GM19023 (cell line): Measurements from ENCODE around the gene PRDM10.
"Not testable (repeated sequence)": the region's sequence is repeated elsewhere in the genome, so short reads cannot be mapped to it uniquely, and the experiment has no call there.

Experiments
- ATAC-seq: cut with Tn5 transposase; IDR thresholded peaks from one replicate; pipeline ENCODE4 v1.9.1; 2021; ENCODE audit warnings: mild to moderate bottlenecking, moderate library complexity; ENCODE audit not compliant: unreplicated experiment

The PRDM10 gene

GRCh38 chr11:129905402-129905801 lies 97.2 kb downstream of the PRDM10 start:
- no peak for ATAC-seq

GRCh38 chr11:129896062-129896461 lies 106.6 kb downstream of the PRDM10 start:
- ATAC-seq = no peak

- ATAC-seq = peak; percentile 96
These were observed 107.3 kb downstream of the PRDM10 start, which contains the start of gene NFRKB for GRCh38 chr11:129895126-129896041. Gene NFRKB, minus strand, starts transcription at chr11:129895578. Its CDS starts 2,729 bp downstream, at chr11:129892849.

GRCh38 chr11:129894278-129895125 lies 108.1 kb downstream of the PRDM10 start:
- ATAC-seq = no peak

- ATAC-seq = no peak
These were observed 114.2 kb downstream of the PRDM10 start for GRCh38 chr11:129888451-129888850.

- no peak for ATAC-seq
These were observed 117.3 kb downstream of the PRDM10 start for GRCh38 chr11:129885381-129885780.

GRCh38 chr11:129884581-129884980 lies 118.1 kb downstream of the PRDM10 start:
- ATAC-seq = no peak

- ATAC-seq = no peak
These were observed 121.0 kb downstream of the PRDM10 start for GRCh38 chr11:129881570-129882170.

- ATAC-seq = no peak
These were observed 122.3 kb downstream of the PRDM10 start for GRCh38 chr11:129880311-129880710.

- ATAC-seq = no peak
These were observed 130.7 kb downstream of the PRDM10 start for GRCh38 chr11:129871914-129872313.

- not testable (repeated sequence) for ATAC-seq
These were observed 134.0 kb downstream of the PRDM10 start for GRCh38 chr11:129868626-129869025.

- ATAC-seq = no peak
These were observed 136.3 kb downstream of the PRDM10 start for GRCh38 chr11:129866311-129866710.

- no peak for ATAC-seq
These were observed 136.9 kb downstream of the PRDM10 start for GRCh38 chr11:129865701-129866100.

GRCh38 chr11:129864811-129865210 lies 137.8 kb downstream of the PRDM10 start:
- ATAC-seq = no peak

GRCh38 chr11:129861702-129862522 lies 140.7 kb downstream of the PRDM10 start:
- no peak for ATAC-seq

GRCh38 chr11:129856036-129856435 lies 146.6 kb downstream of the PRDM10 start:
- no peak for ATAC-seq

- ATAC-seq = no peak
These were observed 147.5 kb downstream of the PRDM10 start for GRCh38 chr11:129855086-129855485.

- ATAC-seq = no peak
These were observed 148.3 kb downstream of the PRDM10 start for GRCh38 chr11:129854232-129854805.

- no peak for ATAC-seq
These were observed 149.0 kb downstream of the PRDM10 start for GRCh38 chr11:129853518-129854231.
